Progenitor cell of endocrine pancreas (in vitro differentiated cells): ENCODE results near the gene ASCC1. TPM values are rescaled to one million over a fixed set of nuclear protein-coding genes. Genes with fewer than 3 reads are reported as not detected.

ENCODE experiments used
- DNase-seq: peaks from one replicate; pipeline ENCODE4 v3.0.0; 2021; ENCODE audit warnings: low spot score; ENCODE audit not compliant: unreplicated experiment
- H3K27ac Mint-ChIP-seq: 2 replicates; pipeline ENCODE4 v1.8.0; 2021; ENCODE audit warnings: mild to moderate bottlenecking, moderate library complexity, mixed read lengths
- H3K27me3 Mint-ChIP-seq: 2 replicates; pipeline ENCODE4 v1.8.0; 2021; ENCODE audit warnings: mixed read lengths
- H3K36me3 Mint-ChIP-seq: 2 replicates; pipeline ENCODE4 v1.8.0; 2022; ENCODE audit warnings: mixed read lengths; ENCODE audit not compliant: insufficient read depth
- H3K4me1 Mint-ChIP-seq: 2 replicates; pipeline ENCODE4 v1.8.0; 2021; ENCODE audit warnings: low read depth, mixed read lengths
- H3K4me3 Mint-ChIP-seq: 2 replicates; pipeline ENCODE4 v1.8.0; 2021; ENCODE audit warnings: low read depth, mild to moderate bottlenecking, moderate library complexity, mixed read lengths
- H3K9me3 Mint-ChIP-seq: 2 replicates; pipeline ENCODE4 v1.8.0; 2021; ENCODE audit warnings: low read depth, mixed read lengths
- total RNA-seq: library from RNA; stranded (reverse); gene quantifications from 2 replicates; pipeline ENCODE4 v1.2.1, GENCODE V29; 2021
- TF ChIP-seq, protein P1 (sequence below): fragments of 200-600 bp; sonication (generic); IDR thresholded peaks from one replicate; pipeline ENCODE4 v1.5.0; 2021; ENCODE audit warnings: antibody characterized with exemption, mild to moderate bottlenecking; ENCODE audit not compliant: unreplicated experiment

The ASCC1 gene
- total RNA-seq, 1 donor from 2014 or later: 42.2 TPM

DNA sequence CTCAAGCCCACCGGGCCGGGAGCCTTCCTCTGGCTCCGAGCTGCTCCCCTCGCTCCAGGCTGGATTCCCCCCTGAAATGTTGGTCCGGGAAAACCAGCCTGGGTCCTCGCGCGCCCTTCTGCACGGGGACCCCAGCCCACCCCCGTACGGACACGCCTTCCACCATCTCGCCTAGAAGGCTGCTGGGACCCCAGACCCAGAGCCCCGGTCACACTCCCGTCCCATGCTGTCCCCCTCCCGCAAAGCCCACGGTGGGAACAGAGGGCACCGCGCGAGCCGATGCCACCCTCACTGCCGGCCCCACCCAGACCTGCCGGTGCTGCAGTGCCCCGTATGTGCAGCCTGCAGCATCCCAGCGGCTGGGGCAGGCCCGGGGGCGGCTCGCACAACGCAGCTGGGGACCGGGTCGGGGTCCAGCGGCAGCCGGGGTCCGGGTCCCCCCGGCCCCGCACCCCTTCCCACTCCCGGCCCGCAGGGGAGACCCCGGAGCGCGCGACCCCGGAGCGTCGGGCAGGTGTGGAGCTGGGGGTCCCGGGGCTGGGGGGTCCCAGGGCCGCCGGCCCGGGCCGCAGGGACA is 128.6 kb downstream of the ASCC1 start:
- H3K27ac Mint-ChIP-seq: no peak overlapping the region
- H3K27me3 Mint-ChIP-seq: peaks cover 8% of the 10 kb centered on the region

DNA sequence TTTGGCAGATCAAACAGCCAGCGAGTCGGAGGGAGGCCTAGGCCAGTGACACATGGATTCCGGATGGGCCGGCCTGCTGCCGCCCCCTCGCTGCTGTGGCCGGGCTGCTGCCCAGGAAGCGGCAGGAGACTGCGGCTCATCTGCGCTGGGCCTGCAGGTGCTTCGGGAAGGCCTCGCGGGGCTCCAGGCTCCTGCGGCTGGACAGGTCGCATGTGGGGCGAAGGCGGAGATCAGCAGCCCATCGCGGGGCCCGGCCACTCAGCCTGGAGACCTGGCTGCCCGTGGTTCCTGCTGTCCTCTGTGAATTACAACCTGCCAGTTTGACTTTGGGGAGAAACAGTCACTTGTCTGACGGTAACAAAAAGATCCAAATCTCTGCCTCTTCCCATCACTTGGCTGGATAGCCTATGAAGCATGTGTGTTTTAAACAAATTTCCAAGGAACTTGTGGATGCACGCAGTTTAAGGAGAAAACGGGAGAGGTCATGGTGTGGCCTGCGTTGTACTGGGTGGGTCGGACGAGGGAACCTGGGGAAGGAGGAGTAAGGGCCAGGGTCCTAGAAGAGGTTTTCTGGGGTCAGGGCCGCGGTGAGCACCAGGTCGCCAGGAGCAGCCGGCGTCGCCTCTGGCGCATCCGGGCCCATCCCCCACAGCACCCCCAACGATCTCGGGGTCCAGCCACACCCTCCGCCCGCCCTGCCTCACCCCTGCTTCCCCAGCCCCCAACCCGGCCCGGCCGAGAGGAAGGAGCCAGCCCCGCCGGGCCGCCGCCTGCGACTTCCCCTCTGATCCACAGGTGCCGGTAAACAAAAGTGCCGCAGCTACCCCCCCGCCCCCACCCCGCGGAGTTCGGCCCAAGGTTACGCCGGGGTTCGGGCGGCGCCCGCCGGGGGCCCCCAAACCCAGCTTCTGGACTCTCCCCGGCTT is 129.3 kb downstream of the ASCC1 start:
- Mint-ChIP-seq H3K27me3 (peaks cover 8% of the 10 kb centered on the region), H3K27ac (peak overlapping the region; percentile 9), H3K36me3 (peaks cover 3% of the 10 kb centered on the region), H3K4me1 (peaks cover 29% of the 10 kb centered on the region), H3K9me3 (no peaks in the 10 kb centered on the region), H3K4me3 (peak overlapping the region; percentile 77)
- DNase-seq: no peak
- TF ChIP-seq, protein P1, sequence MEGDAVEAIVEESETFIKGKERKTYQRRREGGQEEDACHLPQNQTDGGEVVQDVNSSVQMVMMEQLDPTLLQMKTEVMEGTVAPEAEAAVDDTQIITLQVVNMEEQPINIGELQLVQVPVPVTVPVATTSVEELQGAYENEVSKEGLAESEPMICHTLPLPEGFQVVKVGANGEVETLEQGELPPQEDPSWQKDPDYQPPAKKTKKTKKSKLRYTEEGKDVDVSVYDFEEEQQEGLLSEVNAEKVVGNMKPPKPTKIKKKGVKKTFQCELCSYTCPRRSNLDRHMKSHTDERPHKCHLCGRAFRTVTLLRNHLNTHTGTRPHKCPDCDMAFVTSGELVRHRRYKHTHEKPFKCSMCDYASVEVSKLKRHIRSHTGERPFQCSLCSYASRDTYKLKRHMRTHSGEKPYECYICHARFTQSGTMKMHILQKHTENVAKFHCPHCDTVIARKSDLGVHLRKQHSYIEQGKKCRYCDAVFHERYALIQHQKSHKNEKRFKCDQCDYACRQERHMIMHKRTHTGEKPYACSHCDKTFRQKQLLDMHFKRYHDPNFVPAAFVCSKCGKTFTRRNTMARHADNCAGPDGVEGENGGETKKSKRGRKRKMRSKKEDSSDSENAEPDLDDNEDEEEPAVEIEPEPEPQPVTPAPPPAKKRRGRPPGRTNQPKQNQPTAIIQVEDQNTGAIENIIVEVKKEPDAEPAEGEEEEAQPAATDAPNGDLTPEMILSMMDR: peak; percentile 20

More for the DNA sequence above, 128.6 kb downstream of the ASCC1 start:
- TF ChIP-seq, protein P1: no peak
- Mint-ChIP-seq H3K4me3 (peak overlapping the region; percentile 77), H3K9me3 (no peaks in the 10 kb centered on the region), H3K36me3 (peaks cover 3% of the 10 kb centered on the region), H3K4me1 (peaks cover 33% of the 10 kb centered on the region)
- DNase-seq: no peak

DNA sequence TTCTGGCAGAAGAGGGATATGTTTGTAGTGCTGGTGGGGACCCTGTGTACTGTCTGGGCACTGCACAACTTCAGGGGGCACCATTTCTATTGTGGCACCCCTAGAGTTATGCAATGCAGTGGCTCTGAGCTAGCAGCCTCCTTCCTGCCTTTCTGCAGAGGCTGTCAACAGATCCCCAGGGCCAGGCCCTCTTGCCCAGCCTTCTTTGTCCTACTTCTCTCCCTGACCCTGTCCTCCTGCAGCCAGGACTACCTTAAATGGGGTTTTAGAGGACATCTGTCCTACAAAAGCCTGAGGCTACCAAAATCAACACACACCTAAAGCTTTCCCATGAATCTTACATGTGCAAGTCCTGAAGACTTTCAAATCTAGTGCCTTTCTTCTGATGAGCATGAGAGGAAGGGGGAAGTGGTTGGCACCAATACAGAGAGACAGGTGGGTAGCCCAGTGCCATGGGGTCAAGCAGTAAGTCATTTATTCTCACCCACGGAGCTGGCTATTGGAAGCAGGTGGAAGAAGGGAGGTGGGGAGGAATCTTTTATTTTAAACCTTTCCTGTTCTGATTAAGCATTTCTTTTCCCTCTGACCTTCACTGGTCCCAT is 130.1 kb downstream of the ASCC1 start:
- Mint-ChIP-seq H3K27ac (no peak overlapping the region), H3K4me3 (peak overlapping the region; percentile 77), H3K27me3 (peaks cover 8% of the 10 kb centered on the region), H3K9me3 (no peaks in the 10 kb centered on the region), H3K4me1 (peaks cover 29% of the 10 kb centered on the region), H3K36me3 (peaks cover 3% of the 10 kb centered on the region)
- no peak for DNase-seq
- TF ChIP-seq, protein P1: no peak

DNA sequence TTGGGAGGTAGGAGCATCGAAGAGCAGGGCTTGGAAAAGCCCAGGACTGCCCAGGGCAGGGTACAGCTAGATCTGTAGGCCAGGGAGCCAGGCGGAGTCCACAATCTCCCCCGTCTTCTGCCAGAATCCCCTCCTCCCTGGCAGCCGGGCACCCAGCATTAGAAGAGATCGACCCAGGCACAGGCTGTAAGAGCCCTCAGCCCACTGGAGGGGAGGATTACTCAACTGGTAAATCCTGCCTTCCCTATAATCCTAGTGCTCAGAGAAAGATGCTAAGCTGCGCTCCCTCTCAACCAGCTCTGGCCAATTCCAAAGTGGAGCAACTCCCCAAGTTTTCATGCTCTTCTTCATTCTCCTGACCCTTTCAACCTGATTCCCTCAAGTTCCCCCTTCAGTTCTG is 130.9 kb downstream of the ASCC1 start:
- Mint-ChIP-seq H3K27me3 (peaks cover 8% of the 10 kb centered on the region), H3K27ac (no peak overlapping the region), H3K4me3 (no peak overlapping the region), H3K36me3 (peaks cover 3% of the 10 kb centered on the region), H3K9me3 (no peaks in the 10 kb centered on the region), H3K4me1 (peaks cover 28% of the 10 kb centered on the region)
- TF ChIP-seq, protein P1: no peak
- DNase-seq: no peak

DNA sequence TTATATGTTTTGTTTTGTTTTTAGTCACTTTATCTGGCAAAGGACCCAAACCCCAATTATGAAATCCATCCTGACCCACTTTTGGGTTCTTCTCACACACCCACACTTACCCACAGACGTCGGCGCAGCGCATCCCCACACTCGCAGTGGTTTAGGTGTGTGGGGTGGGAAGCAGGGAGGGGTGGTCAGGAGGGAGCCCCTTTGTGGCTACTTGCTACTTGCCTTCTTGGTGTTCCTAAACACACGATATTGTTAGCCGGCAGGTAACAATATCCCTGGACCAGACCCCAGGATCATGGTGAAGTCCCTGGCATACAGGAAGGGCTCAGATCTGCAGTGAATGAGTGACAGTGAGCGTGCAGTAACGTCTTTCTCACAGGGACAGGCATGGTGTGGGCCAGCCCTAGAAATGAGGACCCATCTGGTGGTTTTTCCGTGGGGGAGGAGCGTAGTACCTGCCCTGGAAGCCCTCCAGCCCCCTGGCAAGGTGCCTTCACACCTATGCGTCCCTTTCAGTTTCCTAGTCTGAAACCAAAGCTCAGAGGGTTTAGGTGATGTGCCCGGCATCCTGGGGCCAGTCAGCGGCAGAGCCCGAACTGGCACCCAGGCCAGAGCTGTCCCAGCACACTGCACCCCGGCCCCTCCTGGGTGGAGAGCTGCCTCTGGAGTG is 132.2 kb downstream of the ASCC1 start:
- H3K36me3 Mint-ChIP-seq: peaks cover 3% of the 10 kb centered on the region
- H3K27ac Mint-ChIP-seq: peak overlapping the region; percentile 64
- H3K9me3 Mint-ChIP-seq: no peaks in the 10 kb centered on the region
- DNase-seq: no peak
- TF ChIP-seq, protein P1: no peak
- peaks cover 17% of the 10 kb centered on the region for H3K4me1 Mint-ChIP-seq
- no peak overlapping the region for H3K4me3 Mint-ChIP-seq
- H3K27me3 Mint-ChIP-seq: peaks cover 8% of the 10 kb centered on the region
